A549 treated with AZD9567 at 1 μM for 4 hours (cell line): ENCODE data around the gene CISTR. TPM values are rescaled to one million over a fixed set of nuclear protein-coding genes. Genes with fewer than 3 reads are reported as not detected.

Source experiments
- total RNA-seq: library from RNA; stranded (reverse); fragments of 200-300 nt; extraction: Qiagen RNA extraction; gene quantifications from 5 replicates; pipeline ENCODE4 v1.2.3, GENCODE V29; 2022; ENCODE audit not compliant: insufficient read depth

CISTR gene
- total RNA-seq = not detected in 5 replicates

DNA sequence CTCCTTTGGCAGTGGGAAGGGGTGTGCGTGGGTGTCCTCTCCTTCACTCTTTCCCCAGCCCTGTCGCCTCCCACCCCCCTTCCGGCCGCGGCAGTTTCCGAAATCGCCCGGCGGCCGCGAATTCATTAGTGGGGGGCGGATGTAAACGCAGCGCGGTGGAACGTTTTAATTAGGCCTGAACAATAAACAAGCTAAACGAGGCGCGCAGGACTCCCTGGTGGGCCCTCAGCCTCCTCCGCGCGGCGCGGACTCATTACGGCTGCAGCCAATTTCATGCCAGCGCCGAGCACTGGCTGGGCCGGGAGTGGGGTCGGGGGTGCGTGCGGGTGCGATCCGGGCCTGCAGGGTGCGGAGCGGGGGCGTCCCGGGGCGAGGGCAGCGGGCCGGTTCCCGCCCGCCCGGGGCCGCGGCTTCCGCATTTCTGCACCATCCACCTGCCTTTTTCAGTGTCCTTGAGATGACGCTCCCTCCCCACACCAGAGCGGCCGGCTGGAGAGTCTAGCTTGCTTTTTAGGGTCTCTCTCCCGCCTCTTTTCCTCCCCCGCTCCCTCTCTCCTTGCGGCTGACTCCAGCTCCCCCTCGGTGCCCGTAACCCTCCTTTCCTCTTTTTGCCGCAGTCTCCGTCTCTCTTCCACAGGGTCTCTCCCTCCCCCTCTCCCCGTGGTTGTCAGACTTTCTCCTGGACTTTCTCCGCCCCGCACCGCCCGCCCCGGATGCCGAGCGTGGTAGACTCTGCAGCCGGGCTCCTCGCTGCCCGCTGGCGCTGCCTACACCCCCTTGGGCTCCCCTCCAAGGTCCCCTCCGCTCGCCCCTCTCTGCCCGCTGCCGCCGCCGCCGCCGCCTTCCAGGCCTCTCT, at the start of gene CISTR:
TSS of gene CISTR (minus strand) at position 644 of the 856 bp plus-strand sequence.

DNA sequence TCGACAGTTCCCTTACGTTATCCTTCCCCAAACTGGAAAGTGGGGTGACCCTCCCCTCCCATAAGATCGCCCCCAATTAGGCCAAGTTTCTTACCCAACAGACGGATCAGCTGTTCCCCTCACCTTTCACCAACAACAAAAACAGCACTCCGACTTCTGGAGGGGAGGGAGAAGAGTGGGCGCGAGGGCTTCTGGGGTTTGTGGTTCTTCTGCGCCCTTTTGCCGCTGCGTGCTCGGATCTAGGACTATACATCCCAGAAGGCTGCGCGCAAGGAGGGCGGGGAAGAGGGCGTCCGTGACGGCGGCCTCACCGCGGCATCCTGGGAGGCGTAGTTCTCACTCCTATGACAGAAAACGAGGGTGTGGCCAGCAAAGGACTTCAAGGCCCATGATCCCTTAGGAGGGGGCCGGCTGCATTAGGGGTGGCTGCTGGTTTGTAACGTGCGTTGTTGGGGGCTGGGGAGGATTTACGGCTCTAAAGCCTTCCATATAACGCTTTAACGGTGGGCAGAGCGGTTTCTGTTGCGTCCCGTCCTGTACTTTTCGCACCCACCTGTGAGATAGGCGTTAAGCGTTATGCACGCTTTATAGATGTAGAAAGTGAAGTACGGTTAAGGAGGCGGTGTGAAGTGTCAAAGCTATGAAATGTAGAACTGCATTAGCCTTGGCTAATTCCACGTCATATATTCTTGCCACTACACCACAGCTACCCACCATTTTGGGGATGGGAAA, 24.3 kb downstream of the CISTR start, which contains the start of gene CALCOCO1:
TSS of gene CALCOCO1 (minus strand) at position 143 of the 732 bp plus-strand sequence. CDS start 2,210 bp downstream, outside the sequence.

Other genes with a start within 250 kb of the CISTR start
- 0.20 TPM in 1 of 5 replicates, not detected in the others for gene NPFF, start 244.5 kb downstream of the CISTR start, total RNA-seq
- 18.1 to 21.6 TPM (median 18.2 TPM) in 5 replicates for gene ATF7, start 125.6 kb downstream of the CISTR start, total RNA-seq
- gene ATP5MC2, start 75.9 kb downstream of the CISTR start, total RNA-seq = 558 to 716 TPM (median 650 TPM) in 5 replicates
- gene CALCOCO1, start 24.5 kb downstream of the CISTR start, total RNA-seq = 16.4 to 27.6 TPM (median 18.6 TPM) in 5 replicates
- gene HOXC13, start 186.9 kb upstream of the CISTR start, total RNA-seq = 15.0 to 23.2 TPM (median 16.5 TPM) in 5 replicates
- gene HOXC12, start 202.9 kb upstream of the CISTR start, total RNA-seq = not detected in 5 replicates
- 0.42 to 0.59 TPM (median 0.45 TPM) in 4 of 5 replicates, not detected in the other for gene HOXC11, start 221.1 kb upstream of the CISTR start, total RNA-seq
- 0.14 to 0.20 TPM (median 0.19 TPM) in 3 of 5 replicates, not detected in the others for gene HOTAIR, start 223.0 kb upstream of the CISTR start, total RNA-seq
- 1.9 to 4.5 TPM (median 2.5 TPM) in 5 replicates for gene HOXC10, start 233.2 kb upstream of the CISTR start, total RNA-seq
- 9.5 to 13.2 TPM (median 10.1 TPM) in 5 replicates for gene HOXC9, start 248.2 kb upstream of the CISTR start, total RNA-seq